Adipose tissue (tissue), 3 donors: ENCODE results near the gene NRN1L. TPM values are rescaled to one million over a fixed set of nuclear protein-coding genes. Genes with fewer than 3 reads are reported as not detected.
"Not testable (repeated sequence)": the region's sequence is repeated elsewhere in the genome, so short reads cannot be mapped to it uniquely, and the experiment has no call there.

ENCODE experiments used
- H3K27ac ChIP-seq: one replicate; pipeline ENCODE4 v1.5.1; 2013; ENCODE audit warnings: low read depth, low read length
- WGBS, 3 donors: extraction: QIAGEN DNeasy Blood & Tissue Kit; methylation state at CpG; one replicate each; pipeline ENCODE4 v1.1.7; 2013; 5-methylcytosine and 5-hydroxymethylcytosine counted together
- polyA plus RNA-seq, 3 donors: library from polyadenylated mRNA; stranded (reverse); fragments of 200-250 nt; gene quantifications; one replicate each; pipeline ENCODE4 v1.2.3, GENCODE V29; 2013
- donor health status: healthy with polysubstance abuse.
- donor health status: Bipolar disorder and iron deficiency.
- donor health status: healthy.

Gene NRN1L
- polyA plus RNA-seq, 3 donors, result 0.64 to 1.3 (median 0.89) TPM

- H3K27ac ChIP-seq, result no peak overlapping the region
- 86 to 93% (median 90%) methylated on average over 11 of the region's 11 CpGs for WGBS, 3 donors
These were observed 22.9 kb downstream of the NRN1L start for GRCh38 chr16:67907397-67908180.

DNA sequence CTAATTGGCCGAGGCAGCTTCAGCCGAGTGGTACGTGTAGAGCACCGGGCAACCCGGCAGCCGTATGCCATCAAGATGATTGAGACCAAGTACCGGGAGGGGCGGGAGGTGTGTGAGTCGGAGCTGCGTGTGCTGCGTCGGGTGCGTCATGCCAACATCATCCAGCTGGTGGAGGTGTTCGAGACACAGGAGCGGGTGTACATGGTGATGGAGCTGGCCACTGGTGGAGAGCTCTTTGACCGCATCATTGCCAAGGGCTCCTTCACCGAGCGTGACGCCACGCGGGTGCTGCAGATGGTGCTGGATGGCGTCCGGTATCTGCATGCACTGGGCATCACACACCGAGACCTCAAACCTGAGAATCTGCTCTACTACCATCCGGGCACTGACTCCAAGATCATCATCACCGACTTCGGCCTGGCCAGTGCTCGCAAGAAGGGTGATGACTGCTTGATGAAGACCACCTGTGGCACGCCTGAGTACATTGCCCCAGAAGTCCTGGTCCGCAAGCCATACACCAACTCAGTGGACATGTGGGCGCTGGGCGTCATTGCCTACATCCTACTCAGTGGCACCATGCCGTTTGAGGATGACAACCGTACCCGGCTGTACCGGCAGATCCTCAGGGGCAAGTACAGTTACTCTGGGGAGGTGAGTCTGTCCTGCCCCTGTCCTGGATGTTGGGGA, 24.5 kb downstream of the NRN1L start:
- no peak overlapping the region for H3K27ac ChIP-seq
- 95 to 96% (median 95%) methylated on average over 36 of the region's 36 CpGs for WGBS, 3 donors

DNA sequence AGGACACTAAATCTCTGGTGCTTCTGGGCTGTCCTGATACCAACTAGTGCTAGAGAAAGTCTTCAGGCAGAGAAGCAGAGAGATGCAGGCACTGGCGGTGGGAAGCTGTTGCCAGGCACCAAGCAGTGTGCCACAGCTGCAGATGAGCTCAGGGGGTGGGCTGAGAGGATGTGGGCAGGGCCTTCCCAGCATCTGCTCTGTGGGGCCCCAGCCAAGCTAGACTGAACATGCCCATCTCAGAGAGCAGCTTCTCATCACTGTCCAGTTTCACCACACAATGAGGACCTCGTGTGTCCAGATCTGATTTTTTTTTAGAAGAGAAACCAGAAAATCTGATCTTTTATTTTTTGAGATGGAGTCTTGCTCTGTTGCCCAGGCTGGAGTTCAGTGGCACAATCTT, 25.5 kb downstream of the NRN1L start:
- no peak overlapping the region for H3K27ac ChIP-seq

DNA sequence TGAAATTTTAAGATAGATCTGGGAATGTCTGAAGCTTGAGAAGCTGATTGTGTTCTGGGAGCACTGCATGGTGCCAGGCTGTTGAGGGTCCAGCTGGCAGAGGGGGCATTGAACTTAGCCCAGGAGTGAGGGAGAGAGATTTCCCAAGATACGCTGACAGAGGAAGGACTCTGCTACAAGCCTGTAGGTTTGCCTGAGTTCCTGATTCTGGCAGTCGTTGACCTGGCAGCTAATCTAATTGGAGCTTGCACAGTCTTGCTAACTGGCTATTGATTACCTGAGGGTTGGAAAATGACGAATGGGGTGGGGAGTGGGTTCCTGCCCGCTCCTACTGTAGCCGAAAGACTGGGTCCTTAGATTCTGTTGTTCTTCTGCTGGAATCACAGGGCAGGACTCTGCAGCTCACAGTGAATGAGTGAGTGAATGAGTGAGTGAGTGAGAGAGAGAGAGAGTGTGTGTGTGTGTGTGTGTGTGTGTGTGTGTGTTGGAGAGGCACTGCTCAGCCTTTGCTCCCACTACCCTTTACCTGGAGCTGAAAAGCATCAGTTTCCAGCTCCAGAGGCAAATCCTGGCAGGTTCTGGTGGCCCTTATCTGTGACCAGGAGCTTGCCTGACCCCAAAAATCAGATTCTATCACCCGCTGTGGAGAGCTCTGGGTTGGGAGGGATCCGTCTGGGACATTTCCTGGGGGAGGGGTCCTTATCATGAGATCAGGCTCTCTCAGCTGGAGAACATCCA, 30.2 kb downstream of the NRN1L start:
- WGBS, 3 donors, result 72 to 77% (median 76%) methylated on average over 7 of the region's 7 CpGs
- H3K27ac ChIP-seq, result no peak overlapping the region

More for the DNA sequence above, 25.5 kb downstream of the NRN1L start:
- 61 to 83% (median 64%) methylated on average over 2 of the region's 2 CpGs for WGBS, 3 donors

- 77 to 90% (median 81%) methylated on average over 2 of the region's 2 CpGs for WGBS, 3 donors
- not testable (repeated sequence) for H3K27ac ChIP-seq
These were observed 30.7 kb downstream of the NRN1L start for GRCh38 chr16:67915496-67915769.

DNA sequence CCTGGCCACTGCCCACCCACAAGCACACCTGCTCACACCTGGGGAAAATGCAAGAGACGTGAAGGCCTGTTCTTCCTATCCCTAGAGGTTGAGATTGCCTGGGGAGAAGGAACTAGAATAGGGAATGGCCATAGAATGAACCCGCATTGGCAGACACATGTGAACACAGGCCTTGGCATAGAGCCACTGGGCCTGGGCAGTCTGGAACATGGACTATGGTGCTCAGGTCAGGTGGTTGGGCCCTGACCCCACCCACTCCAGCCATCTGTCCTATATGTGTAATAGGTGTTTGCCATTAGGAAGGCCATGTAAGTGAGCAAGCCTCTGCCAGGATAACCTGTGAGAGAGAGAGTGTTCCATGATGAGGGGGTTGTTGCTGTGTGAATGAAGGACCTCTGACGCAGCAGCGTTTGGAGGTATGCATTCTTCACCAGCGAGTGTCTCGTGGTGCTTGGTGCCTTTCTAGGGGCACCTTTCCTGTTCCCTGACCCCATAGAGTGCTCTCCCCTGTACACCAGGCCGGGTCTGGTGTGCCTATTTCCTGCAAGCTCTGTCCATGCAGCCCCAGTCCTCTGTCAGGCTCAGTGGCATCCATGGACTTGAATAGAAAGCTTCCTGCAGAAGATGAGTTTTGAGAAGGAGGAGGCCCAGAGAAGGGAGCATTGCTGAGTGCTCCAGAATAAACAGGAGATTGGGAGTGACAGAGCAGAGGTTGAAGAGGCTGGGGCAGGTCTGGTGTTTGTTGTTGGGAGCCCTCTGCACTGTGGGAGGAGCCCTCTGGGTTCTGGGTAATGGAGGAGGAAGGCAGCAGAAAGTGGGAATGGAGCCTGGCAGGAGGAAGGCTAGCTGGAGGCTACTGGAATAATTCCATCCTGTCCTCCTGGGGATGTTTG, 31.4 kb downstream of the NRN1L start:
- no peak overlapping the region for H3K27ac ChIP-seq
- 71 to 84% (median 82%) methylated on average over 7 of the region's 7 CpGs for WGBS, 3 donors

DNA sequence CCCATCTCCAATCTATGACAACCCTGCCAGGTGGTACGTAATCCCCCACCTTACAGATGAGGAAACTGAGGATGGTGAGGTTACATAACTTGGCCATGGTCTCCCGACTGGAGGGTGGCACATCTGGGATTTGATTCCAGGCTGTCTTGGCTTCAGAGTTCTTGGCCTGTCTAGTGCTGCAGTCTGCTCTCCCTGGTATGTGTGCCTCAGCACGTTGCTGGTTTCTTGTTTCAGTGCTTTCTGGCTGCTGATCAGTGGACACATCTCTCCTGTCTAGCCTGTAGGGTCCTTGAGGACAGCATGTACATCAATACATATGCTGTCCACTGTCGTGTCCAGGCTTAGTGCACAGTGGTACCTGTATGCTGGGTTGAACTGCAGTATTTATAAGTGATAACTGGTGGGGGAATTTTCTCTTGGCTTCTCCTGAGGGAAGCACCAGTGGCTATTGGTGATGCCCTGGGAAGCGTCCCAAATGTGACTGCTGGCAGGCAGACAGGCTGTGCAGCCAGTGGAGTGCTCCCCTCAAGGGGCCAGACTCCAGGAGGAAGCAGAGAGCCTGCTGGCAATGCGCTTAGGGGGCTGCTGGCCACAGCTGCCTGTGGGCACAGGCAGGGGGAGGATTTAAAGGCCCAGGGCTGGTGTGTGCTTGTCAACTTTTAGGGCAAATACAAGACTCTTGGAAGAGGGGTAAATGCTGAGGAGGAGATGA, 32.6 kb downstream of the NRN1L start:
- H3K27ac ChIP-seq, result no peak overlapping the region
- whole genome bisulfite sequencing, 3 donors, result 49 to 65% (median 55%) methylated on average over 6 of the region's 6 CpGs

- WGBS, 3 donors, result 81 to 91% (median 86%) methylated on average over 4 of the region's 4 CpGs
These were observed 33.2 kb downstream of the NRN1L start for GRCh38 chr16:67917852-67918236.

DNA sequence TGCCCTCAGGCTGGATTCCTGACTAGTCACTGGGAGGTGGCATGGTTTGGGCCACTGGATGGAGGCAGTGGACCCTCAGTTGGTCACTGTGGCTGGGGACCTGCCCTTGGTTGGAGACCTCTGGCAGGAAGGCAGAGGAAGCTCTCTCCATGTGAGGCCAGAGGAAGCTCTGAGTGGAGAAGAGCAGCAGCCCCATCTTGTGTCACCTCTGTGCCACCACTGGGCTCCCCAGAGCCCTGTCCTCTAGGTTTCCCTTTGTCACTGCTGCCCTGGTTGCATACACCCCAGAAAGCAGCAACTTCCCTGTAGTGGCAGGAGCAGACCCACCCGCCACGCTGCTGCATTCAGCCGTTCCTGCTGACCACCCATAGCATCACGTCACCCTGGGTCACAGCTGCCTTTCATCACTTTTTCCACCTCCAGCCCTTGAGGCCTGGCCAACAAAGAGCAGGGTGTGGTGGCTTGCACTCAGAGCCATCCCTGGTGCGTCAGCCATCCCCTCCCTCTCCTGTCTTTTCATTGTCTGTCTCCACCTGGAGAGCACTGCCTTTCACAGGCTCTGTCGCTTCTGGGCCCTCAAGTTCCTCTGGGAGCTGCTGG, 35.0 kb downstream of the NRN1L start:
- WGBS, 3 donors, result 70 to 87% (median 73%) methylated on average over 6 of the region's 6 CpGs
- H3K27ac ChIP-seq, result no peak overlapping the region

More at GRCh38 chr16:67917852-67918236, 33.2 kb downstream of the NRN1L start:
- H3K27ac ChIP-seq, result no peak overlapping the region

DNA sequence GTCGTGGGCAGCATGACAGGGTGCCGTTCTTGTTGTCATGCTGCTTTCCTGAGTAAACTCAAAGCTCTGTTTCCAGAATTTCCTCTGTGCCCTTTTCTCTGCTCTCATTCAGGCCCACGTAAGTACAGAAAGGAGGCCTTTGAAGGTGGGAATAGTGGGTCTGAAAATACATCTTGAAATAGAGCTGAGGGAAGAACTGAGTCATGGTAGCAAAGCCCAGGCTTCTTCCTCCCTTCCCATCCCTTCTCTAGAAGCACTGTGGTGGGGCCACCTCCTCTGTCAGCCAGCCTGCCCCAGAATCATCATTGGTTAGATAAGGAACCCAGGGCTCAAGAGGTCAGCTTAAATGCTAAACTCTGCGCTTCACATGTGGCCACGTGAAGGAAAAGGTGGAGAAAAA, 37.5 kb downstream of the NRN1L start:
- H3K27ac ChIP-seq, result no peak overlapping the region
- 65 to 81% (median 71%) methylated on average over 5 of the region's 5 CpGs for WGBS, 3 donors

DNA sequence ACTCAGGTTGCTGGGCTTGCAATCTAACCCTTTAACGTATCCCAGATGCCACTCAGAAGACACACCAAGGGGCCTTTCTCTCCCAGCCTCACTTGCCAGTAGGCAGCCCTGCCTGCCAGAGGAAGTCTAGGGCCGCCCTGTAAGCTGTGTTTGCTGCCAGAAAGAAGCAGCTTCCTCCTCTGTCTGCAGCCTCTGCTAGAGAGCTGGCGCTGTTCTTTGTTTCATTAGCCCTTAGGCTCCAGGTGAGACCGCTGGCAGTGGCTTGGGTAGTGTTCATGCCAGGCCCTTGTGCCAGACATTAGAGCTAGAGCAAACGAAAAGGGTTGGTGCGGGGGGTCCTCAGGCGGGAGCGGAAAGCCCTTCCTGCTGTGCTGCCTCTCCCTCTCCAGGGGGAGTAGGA, 38.1 kb downstream of the NRN1L start:
- no peak overlapping the region for H3K27ac ChIP-seq

GRCh38 chr16:67923414-67924116, 38.9 kb downstream of the NRN1L start:
- no peak overlapping the region for H3K27ac ChIP-seq
- WGBS, 3 donors, result 54 to 79% (median 74%) methylated on average over 10 of the region's 10 CpGs

More for the DNA sequence above, 38.1 kb downstream of the NRN1L start:
- WGBS, 3 donors, result 66 to 82% (median 79%) methylated on average over 8 of the region's 8 CpGs

DNA sequence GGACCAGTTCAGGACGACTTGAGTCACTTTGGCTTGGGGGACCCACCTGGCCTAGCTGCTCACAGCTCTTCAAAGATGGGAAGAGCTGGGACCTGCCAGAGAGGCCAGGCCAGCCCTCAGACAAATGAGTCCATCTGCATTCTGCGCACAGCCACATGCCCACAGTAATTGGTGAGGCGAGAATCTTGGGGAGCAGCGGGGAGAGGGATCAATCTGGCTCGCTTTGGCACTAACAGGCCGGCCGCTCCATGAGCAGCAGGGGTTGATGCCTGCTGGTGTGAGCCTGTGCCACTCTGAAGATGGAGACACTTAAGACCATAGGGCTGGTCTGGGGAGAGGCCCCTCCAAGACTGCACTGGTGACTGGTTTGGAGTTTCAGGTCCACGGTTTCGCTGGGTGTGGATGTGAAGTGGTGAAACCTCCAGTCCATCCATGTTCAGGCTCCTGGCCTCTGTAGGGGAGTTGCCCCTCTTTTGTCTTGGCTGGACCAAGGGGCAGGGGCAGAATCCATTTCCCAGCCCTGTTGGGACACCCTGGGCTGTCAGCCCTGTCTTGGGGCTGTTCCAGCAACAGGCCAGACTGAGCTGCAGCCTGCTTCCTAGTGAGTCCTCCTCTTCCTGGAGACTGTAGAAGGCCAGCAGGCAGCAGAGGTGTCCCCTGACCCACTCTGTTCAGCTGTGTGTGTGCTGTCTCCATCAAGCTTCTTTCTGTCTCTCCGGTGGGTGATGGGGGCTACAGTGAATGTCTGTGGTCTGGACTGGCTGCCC, 39.6 kb downstream of the NRN1L start:
- WGBS, 3 donors, result 87 to 93% (median 89%) methylated on average over 10 of the region's 10 CpGs
- H3K27ac ChIP-seq, result no peak overlapping the region

GRCh38 chr16:67926181-67926750, 41.6 kb downstream of the NRN1L start:
- WGBS, 3 donors, result 26 to 56% (median 47%) methylated on average over 13 of the region's 13 CpGs
- no peak overlapping the region for H3K27ac ChIP-seq

DNA sequence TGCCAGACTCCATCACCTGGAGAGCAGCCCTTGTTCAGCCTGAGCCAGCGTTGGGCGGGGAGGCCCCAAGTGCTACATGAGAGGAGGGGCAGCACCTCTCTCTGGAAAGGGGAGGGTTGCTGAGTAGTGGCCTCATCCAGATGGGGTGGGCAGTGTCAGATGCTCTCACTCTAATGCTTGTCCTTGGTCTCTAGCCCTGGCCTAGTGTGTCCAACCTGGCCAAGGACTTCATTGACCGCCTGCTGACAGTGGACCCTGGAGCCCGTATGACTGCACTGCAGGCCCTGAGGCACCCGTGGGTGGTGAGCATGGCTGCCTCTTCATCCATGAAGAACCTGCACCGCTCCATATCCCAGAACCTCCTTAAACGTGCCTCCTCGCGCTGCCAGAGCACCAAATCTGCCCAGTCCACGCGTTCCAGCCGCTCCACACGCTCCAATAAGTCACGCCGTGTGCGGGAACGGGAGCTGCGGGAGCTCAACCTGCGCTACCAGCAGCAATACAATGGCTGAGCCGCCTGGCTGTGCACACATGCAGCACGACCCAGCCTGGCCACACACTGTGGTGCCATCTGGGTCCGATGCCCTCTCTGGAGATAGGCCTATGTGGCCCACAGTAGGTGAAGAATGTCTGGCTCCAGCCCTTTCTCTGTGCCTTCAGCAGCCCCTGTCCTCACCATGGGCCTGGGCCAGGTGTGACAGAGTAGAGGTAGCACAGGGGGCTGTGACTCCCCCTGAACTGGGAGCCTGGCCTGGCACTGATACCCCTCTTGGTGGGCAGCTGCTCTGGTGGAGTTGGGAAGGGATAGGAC, 42.7 kb downstream of the NRN1L start:
- no peak overlapping the region for H3K27ac ChIP-seq
- 57 to 94% (median 94%) methylated on average over 22 of the region's 22 CpGs for WGBS, 3 donors
